ENCODE data around the gene TDRD9. TPM values are rescaled to one million over a fixed set of nuclear protein-coding genes. Genes with fewer than 3 reads are reported as not detected.

Gene TDRD9, protein sequence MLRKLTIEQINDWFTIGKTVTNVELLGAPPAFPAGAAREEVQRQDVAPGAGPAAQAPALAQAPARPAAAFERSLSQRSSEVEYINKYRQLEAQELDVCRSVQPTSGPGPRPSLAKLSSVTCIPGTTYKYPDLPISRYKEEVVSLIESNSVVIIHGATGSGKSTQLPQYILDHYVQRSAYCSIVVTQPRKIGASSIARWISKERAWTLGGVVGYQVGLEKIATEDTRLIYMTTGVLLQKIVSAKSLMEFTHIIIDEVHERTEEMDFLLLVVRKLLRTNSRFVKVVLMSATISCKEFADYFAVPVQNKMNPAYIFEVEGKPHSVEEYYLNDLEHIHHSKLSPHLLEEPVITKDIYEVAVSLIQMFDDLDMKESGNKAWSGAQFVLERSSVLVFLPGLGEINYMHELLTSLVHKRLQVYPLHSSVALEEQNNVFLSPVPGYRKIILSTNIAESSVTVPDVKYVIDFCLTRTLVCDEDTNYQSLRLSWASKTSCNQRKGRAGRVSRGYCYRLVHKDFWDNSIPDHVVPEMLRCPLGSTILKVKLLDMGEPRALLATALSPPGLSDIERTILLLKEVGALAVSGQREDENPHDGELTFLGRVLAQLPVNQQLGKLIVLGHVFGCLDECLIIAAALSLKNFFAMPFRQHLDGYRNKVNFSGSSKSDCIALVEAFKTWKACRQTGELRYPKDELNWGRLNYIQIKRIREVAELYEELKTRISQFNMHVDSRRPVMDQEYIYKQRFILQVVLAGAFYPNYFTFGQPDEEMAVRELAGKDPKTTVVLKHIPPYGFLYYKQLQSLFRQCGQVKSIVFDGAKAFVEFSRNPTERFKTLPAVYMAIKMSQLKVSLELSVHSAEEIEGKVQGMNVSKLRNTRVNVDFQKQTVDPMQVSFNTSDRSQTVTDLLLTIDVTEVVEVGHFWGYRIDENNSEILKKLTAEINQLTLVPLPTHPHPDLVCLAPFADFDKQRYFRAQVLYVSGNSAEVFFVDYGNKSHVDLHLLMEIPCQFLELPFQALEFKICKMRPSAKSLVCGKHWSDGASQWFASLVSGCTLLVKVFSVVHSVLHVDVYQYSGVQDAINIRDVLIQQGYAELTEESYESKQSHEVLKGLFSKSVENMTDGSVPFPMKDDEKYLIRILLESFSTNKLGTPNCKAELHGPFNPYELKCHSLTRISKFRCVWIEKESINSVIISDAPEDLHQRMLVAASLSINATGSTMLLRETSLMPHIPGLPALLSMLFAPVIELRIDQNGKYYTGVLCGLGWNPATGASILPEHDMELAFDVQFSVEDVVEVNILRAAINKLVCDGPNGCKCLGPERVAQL (N-terminal part only)
- total RNA-seq (2022; extraction: Qiagen RNA extraction; ENCODE audit: low read depth) = 0.04 to 0.14 TPM in 2 of 5 replicates, not detected in the others

DNA sequence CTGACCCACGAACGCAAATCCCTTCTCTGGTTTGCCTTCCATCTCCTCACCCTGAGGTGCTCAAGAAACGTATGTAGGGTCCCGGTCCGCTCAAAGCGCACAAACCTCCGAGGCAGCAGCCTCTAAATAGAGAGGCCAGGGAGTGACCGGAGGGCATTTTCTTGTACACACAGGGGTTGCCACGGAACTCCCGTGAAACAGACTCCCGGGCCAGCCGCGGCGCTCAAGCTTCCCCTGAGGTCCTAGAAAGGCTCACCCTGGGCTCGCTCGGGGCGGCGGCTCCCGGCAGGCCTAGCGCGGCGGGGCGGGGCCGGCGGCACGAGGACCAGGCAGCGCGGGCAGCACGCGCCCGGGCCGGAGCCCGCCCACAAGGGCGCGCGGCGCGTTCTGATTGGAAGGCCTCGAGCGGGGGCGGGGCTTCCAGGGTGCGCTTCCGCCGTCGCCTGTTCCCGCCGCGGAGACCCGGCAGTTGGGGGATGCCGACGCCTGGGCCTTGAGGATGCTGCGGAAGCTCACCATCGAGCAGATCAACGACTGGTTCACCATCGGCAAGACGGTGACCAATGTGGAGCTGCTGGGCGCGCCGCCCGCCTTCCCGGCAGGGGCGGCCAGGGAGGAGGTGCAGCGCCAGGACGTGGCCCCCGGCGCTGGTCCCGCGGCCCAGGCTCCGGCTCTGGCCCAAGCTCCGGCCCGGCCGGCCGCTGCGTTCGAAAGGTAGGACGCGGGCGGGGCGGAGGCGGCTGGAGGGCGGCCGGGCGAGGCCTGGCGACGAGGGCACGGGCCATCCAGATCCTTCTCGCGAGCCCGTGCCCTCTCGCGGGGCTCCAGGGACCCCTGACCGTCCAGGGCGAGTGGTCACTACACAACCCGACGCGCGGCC, at the start of gene TDRD9:
TDRD9 (plus strand) TSS at position 446 of the 880 bp plus-strand sequence; CDS start at position 500, 54 bp downstream.

DNA sequence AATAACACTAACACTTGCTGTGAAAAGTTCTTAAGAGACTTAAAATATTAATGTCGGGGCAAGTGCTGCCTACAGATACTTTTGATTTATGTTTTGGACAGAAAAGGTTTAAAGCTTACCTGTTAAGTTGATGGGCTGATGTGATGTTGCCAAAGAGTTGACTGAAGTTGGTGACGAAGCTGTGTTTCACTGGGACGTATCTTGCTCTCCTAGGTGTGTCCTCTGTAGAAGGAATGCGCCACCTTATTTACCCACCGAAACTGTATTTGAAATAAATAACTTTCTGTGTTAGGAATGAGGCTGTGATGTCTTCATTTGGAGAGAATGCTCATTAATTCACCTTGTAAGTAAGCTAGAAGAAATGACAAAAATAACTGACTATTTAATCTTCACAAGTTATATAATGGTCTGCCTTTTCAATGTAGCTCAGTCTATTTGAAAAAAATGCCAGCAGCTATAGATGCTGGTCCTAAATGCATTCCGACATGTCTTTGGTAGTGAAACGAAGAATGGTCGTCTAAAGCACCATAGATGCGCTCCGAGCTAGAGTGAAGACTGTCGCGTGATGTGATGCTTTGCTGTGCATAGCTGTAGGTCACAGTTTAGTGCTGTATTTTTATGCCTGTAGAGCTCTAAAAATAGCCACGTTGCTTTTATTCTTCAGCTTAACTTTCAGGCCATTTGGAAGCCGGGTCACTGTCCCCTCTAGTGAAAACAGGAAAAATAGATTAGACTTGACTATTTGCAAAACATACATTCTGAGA, 13.9 kb downstream of the TDRD9 start, which contains the start of gene RD3L:
RD3L (minus strand) TSS at position 557 of the 764 bp plus-strand sequence. CDS start 834 bp downstream, outside the sequence.

DNA sequence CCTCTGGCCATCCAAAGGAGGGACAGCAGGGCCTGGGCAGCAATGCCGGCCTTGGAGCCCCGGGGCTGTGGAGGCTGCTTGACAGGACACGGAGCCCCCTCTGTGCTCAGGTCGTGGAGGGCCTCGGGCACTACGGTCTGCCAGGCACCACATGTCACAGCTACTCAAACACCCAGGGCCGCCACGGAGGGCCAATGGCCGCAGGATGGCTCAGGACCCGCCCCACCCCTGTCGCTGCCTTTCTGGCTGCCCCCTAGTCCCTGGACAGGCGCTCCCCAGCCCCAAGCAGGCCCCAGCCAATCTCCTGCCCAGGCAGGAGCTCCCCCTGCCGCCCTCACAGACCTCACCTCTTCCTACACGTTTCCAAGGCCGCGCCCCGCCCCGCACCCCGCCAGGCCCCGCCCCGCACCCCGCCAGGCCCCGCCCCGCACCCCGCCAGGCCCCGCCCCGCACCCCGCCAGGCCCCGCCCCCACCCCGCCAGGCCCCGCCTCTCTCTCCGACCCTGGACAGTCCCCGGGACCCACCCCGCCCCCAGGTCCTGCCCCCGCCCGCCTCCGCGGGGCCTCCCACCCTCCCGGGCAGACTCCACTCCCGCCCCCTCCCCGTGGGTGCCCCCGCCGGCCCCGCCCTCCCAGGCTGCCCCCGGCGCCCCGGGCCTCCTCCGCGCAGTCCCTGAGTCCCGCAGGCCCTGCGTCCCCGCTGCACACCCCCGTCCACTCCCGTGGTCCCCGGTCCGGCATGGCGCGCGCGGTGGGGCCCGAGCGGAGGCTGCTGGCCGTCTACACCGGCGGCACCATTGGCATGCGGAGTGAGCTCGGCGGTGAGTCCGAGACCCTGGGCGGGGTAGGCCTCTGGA, 157.0 kb downstream of the TDRD9 start, which contains the start of gene ASPG:
ASPG (plus strand) TSS at position 669 of the 857 bp plus-strand sequence; CDS start at position 740, 71 bp downstream.

Other genes with a start within 250 kb of the TDRD9 start
- 27.3 to 34.1 TPM (median 29.0 TPM) in 5 replicates for gene XRCC3, start 213.0 kb upstream of the TDRD9 start, total RNA-seq (2022; extraction: Qiagen RNA extraction; ENCODE audit: low read depth)
- 33.8 to 44.5 TPM (median 38.8 TPM) in 5 replicates for gene ZFYVE21, start 212.6 kb upstream of the TDRD9 start, total RNA-seq (2022; extraction: Qiagen RNA extraction; ENCODE audit: low read depth)
- gene PPP1R13B, start 80.9 kb upstream of the TDRD9 start, total RNA-seq (2022; extraction: Qiagen RNA extraction; ENCODE audit: low read depth) = 4.0 to 7.2 TPM (median 5.5 TPM) in 5 replicates
- not detected in 5 replicates for gene RD3L, start 14.1 kb downstream of the TDRD9 start, total RNA-seq (2022; extraction: Qiagen RNA extraction; ENCODE audit: low read depth)
- gene ASPG, start 157.2 kb downstream of the TDRD9 start, total RNA-seq (2022; extraction: Qiagen RNA extraction; ENCODE audit: low read depth) = 0.20 TPM in 1 of 5 replicates, not detected in the others
- 1.3 to 4.6 TPM (median 4.2 TPM) in 5 replicates for gene KIF26A, start 210.1 kb downstream of the TDRD9 start, total RNA-seq (2022; extraction: Qiagen RNA extraction; ENCODE audit: low read depth)

Measured in A549 treated with ZK216348 at 1 μM for 4 hours (cell line).